Muscle layer of colon (tissue), 2 donors: Measurements from ENCODE around the gene CISD1.

Source experiments
- H3K27ac ChIP-seq: one replicate; pipeline ENCODE4 v1.7.0; 2013; ENCODE audit warnings: low read depth, mild to moderate bottlenecking, low read length, moderate library complexity
- H3K27me3 ChIP-seq, 2 donors: one replicate each; pipeline ENCODE4 v1.7.0; 2013; ENCODE audit warnings: low read length in 2 of 2, mild to moderate bottlenecking in 2 of 2; ENCODE audit not compliant: insufficient read depth in 2 of 2, control insufficient read depth in 1 of 2
- H3K36me3 ChIP-seq: one replicate; pipeline ENCODE4 v1.7.0; 2013; ENCODE audit warnings: mild to moderate bottlenecking, low read length; ENCODE audit not compliant: insufficient read depth
- H3K4me1 ChIP-seq: one replicate; pipeline ENCODE4 v1.7.0; 2013; ENCODE audit warnings: mild to moderate bottlenecking, low read length; ENCODE audit not compliant: insufficient read depth
- H3K4me3 ChIP-seq, 2 donors: one replicate each; pipeline ENCODE4 v1.7.0; 2013; ENCODE audit warnings: low read length in 2 of 2, low read depth in 1 of 2, mild to moderate bottlenecking in 1 of 2, moderate library complexity in 1 of 2
- H3K9ac ChIP-seq: one replicate; pipeline ENCODE4 v1.7.0; 2013; ENCODE audit warnings: low read length
- H3K9me3 ChIP-seq: one replicate; pipeline ENCODE4 v1.7.0; 2013; ENCODE audit warnings: mild to moderate bottlenecking, low read length
- donor health status: abdominal sarcoma.
- donor health status: Adenocarcinoma of cecum.

The CISD1 gene

GRCh38 chr10:58282615-58283014 is 13.7 kb downstream of the CISD1 start:
- H3K9ac ChIP-seq, result no peak overlapping the region
- no peaks in the 10 kb centered on the region for H3K4me1 ChIP-seq
- no peak overlapping the region for H3K4me3 ChIP-seq
- no peak overlapping the region for H3K27ac ChIP-seq
- H3K27me3 ChIP-seq, result no peaks in the 10 kb centered on the region
- H3K36me3 ChIP-seq, result no peaks in the 10 kb centered on the region
- no peaks in the 10 kb centered on the region for H3K9me3 ChIP-seq

GRCh38 chr10:58291538-58292174 is 22.7 kb downstream of the CISD1 start:
- H3K36me3 ChIP-seq, result no peaks in the 10 kb centered on the region
- no peaks in the 10 kb centered on the region for H3K9me3 ChIP-seq

GRCh38 chr10:58293989-58294388 is 25.0 kb downstream of the CISD1 start:
- no peak overlapping the region for H3K4me3 ChIP-seq
- no peaks in the 10 kb centered on the region for H3K27me3 ChIP-seq
- H3K4me1 ChIP-seq, result no peaks in the 10 kb centered on the region
- H3K36me3 ChIP-seq, result no peaks in the 10 kb centered on the region
- H3K9ac ChIP-seq, result no peak overlapping the region
- H3K27ac ChIP-seq, result no peak overlapping the region
- H3K9me3 ChIP-seq, result no peaks in the 10 kb centered on the region

More at GRCh38 chr10:58291538-58292174, 22.7 kb downstream of the CISD1 start:
- Histone ChIP-seq H3K4me3 (no peak overlapping the region), H3K27me3 (no peaks in the 10 kb centered on the region), H3K9ac (no peak overlapping the region), H3K27ac (no peak overlapping the region), H3K4me1 (no peaks in the 10 kb centered on the region)

GRCh38 chr10:58299580-58299979 is 30.6 kb downstream of the CISD1 start:
- Histone ChIP-seq H3K4me1 (no peaks in the 10 kb centered on the region), H3K27me3 (no peaks in the 10 kb centered on the region), H3K36me3 (no peaks in the 10 kb centered on the region), H3K4me3 (no peak overlapping the region), H3K9ac (no peak overlapping the region), H3K9me3 (no peaks in the 10 kb centered on the region), H3K27ac (no peak overlapping the region)

GRCh38 chr10:58300676-58301075 is 31.7 kb downstream of the CISD1 start:
- no peak overlapping the region for H3K27ac ChIP-seq
- no peak overlapping the region for H3K9ac ChIP-seq

GRCh38 chr10:58302254-58302653 is 33.3 kb downstream of the CISD1 start:
- no peak overlapping the region for H3K4me3 ChIP-seq
- H3K9me3 ChIP-seq, result no peaks in the 10 kb centered on the region
- no peak overlapping the region for H3K9ac ChIP-seq
- no peak overlapping the region for H3K27ac ChIP-seq
- H3K4me1 ChIP-seq, result no peaks in the 10 kb centered on the region
- H3K36me3 ChIP-seq, result no peaks in the 10 kb centered on the region
- peaks cover 0 to 8% of the 10 kb centered on the region in 2 donors for H3K27me3 ChIP-seq

More at GRCh38 chr10:58300676-58301075, 31.7 kb downstream of the CISD1 start:
- Histone ChIP-seq H3K27me3 (peaks cover 0 to 4% of the 10 kb centered on the region in 2 donors), H3K9me3 (no peaks in the 10 kb centered on the region), H3K36me3 (no peaks in the 10 kb centered on the region), H3K4me3 (no peak overlapping the region), H3K4me1 (no peaks in the 10 kb centered on the region)

- H3K9ac ChIP-seq, result no peak overlapping the region
- peaks cover 0 to 8% of the 10 kb centered on the region in 2 donors for H3K27me3 ChIP-seq
- no peak overlapping the region for H3K27ac ChIP-seq
- H3K36me3 ChIP-seq, result no peaks in the 10 kb centered on the region
- H3K4me1 ChIP-seq, result no peaks in the 10 kb centered on the region
- no peak overlapping the region for H3K4me3 ChIP-seq
- no peaks in the 10 kb centered on the region for H3K9me3 ChIP-seq
Measured at GRCh38 chr10:58304099-58304633, 35.2 kb downstream of the CISD1 start.

- Histone ChIP-seq H3K4me1 (no peaks in the 10 kb centered on the region), H3K9me3 (no peaks in the 10 kb centered on the region), H3K4me3 (no peak overlapping the region), H3K9ac (no peak overlapping the region), H3K36me3 (no peaks in the 10 kb centered on the region), H3K27me3 (peaks cover 0 to 8% of the 10 kb centered on the region in 2 donors), H3K27ac (no peak overlapping the region)
Measured at GRCh38 chr10:58305821-58306220, 36.9 kb downstream of the CISD1 start.

- H3K4me1 ChIP-seq, result no peaks in the 10 kb centered on the region
- H3K9ac ChIP-seq, result no peak overlapping the region
- peaks cover 0 to 8% of the 10 kb centered on the region in 2 donors for H3K27me3 ChIP-seq
- H3K36me3 ChIP-seq, result no peaks in the 10 kb centered on the region
- no peaks in the 10 kb centered on the region for H3K9me3 ChIP-seq
- no peak overlapping the region for H3K4me3 ChIP-seq
- H3K27ac ChIP-seq, result no peak overlapping the region
Measured at GRCh38 chr10:58307676-58308075, 38.7 kb downstream of the CISD1 start.

- Histone ChIP-seq H3K4me1 (no peaks in the 10 kb centered on the region), H3K27ac (no peak overlapping the region), H3K4me3 (no peak overlapping the region), H3K36me3 (no peaks in the 10 kb centered on the region), H3K9me3 (no peaks in the 10 kb centered on the region), H3K9ac (no peak overlapping the region), H3K27me3 (peaks cover 0 to under 1% of the 10 kb centered on the region in 2 donors)
Measured at GRCh38 chr10:58311026-58311425, 42.1 kb downstream of the CISD1 start.

GRCh38 chr10:58316874-58317273 is 47.9 kb downstream of the CISD1 start:
- no peaks in the 10 kb centered on the region for H3K4me1 ChIP-seq
- no peaks in the 10 kb centered on the region for H3K27me3 ChIP-seq
- no peak overlapping the region for H3K4me3 ChIP-seq
- H3K36me3 ChIP-seq, result no peaks in the 10 kb centered on the region
- H3K9ac ChIP-seq, result no peak overlapping the region
- H3K27ac ChIP-seq, result no peak overlapping the region
- H3K9me3 ChIP-seq, result no peaks in the 10 kb centered on the region

GRCh38 chr10:58318346-58318745 is 49.4 kb downstream of the CISD1 start:
- H3K4me3 ChIP-seq, result no peak overlapping the region
- no peaks in the 10 kb centered on the region for H3K27me3 ChIP-seq
- H3K9ac ChIP-seq, result no peak overlapping the region
- no peaks in the 10 kb centered on the region for H3K36me3 ChIP-seq
- H3K4me1 ChIP-seq, result no peaks in the 10 kb centered on the region
- H3K9me3 ChIP-seq, result no peaks in the 10 kb centered on the region
- H3K27ac ChIP-seq, result no peak overlapping the region
